Measurements from ENCODE around the gene ANKS1B.

- no peak for TF ChIP-seq AFF4 (CRISPR knock-in tag; IDR thresholded peaks at IDR 0.05; ENCODE audit: borderline replicate concordance)
- TF ChIP-seq JUN (CRISPR knock-in tag; IDR thresholded peaks at IDR 0.05) = no peak
- no peak for TF ChIP-seq STAT6 (CRISPR knock-in tag; conservative IDR thresholded peaks at IDR 0.05; ENCODE audit: low read depth)
- TF ChIP-seq NFE2L1 (CRISPR knock-in tag; IDR thresholded peaks at IDR 0.05) = no peak
- no peak for TF ChIP-seq FOXP1 (CRISPR knock-in tag; IDR thresholded peaks at IDR 0.05; ENCODE audit: borderline replicate concordance)
- TF ChIP-seq TCF7 (CRISPR knock-in tag; IDR thresholded peaks at IDR 0.05; ENCODE audit: low read depth) = no peak
- no peak for TF ChIP-seq E2F1 (CRISPR knock-in tag; IDR thresholded peaks at IDR 0.05)
- TF ChIP-seq SP1 (CRISPR knock-in tag; conservative IDR thresholded peaks at IDR 0.05) = no peak
Observed at GRCh38 chr12:99212275-99212674, 772.5 kb downstream of the ANKS1B start.
